Neural cell (in vitro differentiated cells): ENCODE data around the gene PUSL1.

Experiments
- POLR2AphosphoS5 ChIP-seq: IDR thresholded peaks from 2 replicates; pipeline ENCODE4 v1.6.1; 2012
- TAF1 ChIP-seq: IDR thresholded peaks from 2 replicates; pipeline ENCODE4 v1.6.1; 2012; ENCODE audit warnings: low read depth
- TF ChIP-seq, protein P1 (sequence below): fragments of 450-650 bp; IDR thresholded peaks from 2 replicates; pipeline ENCODE4 v1.5.1; 2014; ENCODE audit warnings: antibody characterized with exemption, mild to moderate bottlenecking, moderate library complexity; ENCODE audit not compliant: poor library complexity, severe bottlenecking

DNA sequence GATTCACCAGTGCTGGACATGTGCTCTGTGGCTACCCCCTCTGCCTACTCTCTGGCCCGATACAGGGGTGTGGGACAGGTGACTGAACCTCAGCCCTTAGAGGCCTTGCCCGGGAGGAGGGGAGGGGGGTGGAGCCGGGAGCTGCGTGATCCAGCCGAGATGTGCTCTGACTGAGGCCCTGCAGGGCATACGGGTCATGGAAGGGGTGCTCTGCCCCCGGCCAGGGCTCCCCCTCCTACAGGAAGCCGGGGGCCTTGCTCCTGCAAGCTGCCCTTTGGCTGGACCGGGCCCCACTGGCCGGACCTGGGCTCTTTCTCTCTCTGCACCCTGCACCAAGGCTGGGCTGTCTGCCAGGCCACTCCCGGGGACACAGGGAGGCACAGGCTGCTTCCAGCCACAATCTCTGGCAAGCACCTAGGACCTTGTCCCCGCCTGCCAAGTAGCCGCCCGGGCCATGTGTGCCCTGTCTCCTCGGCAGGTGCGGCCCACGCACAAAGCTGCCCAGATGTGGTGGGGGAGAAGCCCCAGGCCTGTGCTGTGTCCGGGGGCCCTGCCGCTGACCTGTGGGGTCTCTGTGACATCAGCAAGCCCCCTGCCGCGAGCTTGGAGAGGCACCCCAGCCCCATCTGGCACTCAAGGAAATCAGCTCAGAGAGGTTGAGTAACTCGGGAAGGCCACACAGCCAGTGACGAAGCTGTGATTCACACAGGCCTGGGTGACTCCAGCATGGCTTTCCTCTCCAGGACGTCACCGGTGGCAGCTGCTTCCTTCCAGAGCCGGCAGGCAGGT, 26.7 kb upstream of the PUSL1 start:
- TF ChIP-seq, protein P1, sequence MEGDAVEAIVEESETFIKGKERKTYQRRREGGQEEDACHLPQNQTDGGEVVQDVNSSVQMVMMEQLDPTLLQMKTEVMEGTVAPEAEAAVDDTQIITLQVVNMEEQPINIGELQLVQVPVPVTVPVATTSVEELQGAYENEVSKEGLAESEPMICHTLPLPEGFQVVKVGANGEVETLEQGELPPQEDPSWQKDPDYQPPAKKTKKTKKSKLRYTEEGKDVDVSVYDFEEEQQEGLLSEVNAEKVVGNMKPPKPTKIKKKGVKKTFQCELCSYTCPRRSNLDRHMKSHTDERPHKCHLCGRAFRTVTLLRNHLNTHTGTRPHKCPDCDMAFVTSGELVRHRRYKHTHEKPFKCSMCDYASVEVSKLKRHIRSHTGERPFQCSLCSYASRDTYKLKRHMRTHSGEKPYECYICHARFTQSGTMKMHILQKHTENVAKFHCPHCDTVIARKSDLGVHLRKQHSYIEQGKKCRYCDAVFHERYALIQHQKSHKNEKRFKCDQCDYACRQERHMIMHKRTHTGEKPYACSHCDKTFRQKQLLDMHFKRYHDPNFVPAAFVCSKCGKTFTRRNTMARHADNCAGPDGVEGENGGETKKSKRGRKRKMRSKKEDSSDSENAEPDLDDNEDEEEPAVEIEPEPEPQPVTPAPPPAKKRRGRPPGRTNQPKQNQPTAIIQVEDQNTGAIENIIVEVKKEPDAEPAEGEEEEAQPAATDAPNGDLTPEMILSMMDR, result no peak
- no peak for TF ChIP-seq TAF1
- no peak for TF ChIP-seq POLR2AphosphoS5
